COLO668 (cell line): ENCODE measurements around the gene GPR68.
"Not testable (repeated sequence)": the region's sequence is repeated elsewhere in the genome, so short reads cannot be mapped to it uniquely, and the experiment has no call there.

Experiments
- DNase-seq: peaks from one replicate; lab custom pipeline; 2025; ENCODE audit not compliant: unreplicated experiment; lab: John Stamatoyannopoulos, UW

Gene GPR68

GRCh38 chr14:91200802-91201201 is 43.7 kb downstream of the GPR68 start:
- DNase-seq = not testable (repeated sequence)

GRCh38 chr14:91197631-91198030 is 46.9 kb downstream of the GPR68 start:
- no peak for DNase-seq

GRCh38 chr14:91195881-91196280 is 48.6 kb downstream of the GPR68 start:
- DNase-seq = no peak

- DNase-seq = no peak
Observed at GRCh38 chr14:91193069-91193468, 51.4 kb downstream of the GPR68 start.

- DNase-seq = no peak
Observed at GRCh38 chr14:91190853-91191252, 53.7 kb downstream of the GPR68 start.

GRCh38 chr14:91187271-91187670 is 57.2 kb downstream of the GPR68 start:
- DNase-seq = no peak

- no peak for DNase-seq
Observed at GRCh38 chr14:91186515-91187066, 57.9 kb downstream of the GPR68 start.

- no peak for DNase-seq
Observed at GRCh38 chr14:91185721-91186120, 58.8 kb downstream of the GPR68 start.

GRCh38 chr14:91184559-91184958 is 59.9 kb downstream of the GPR68 start:
- DNase-seq = no peak

- DNase-seq = not testable (repeated sequence)
Observed at GRCh38 chr14:91182753-91183152, 61.8 kb downstream of the GPR68 start.
